ENCODE data around the gene OTOR.

The OTOR gene

GRCh38 chr20:16744178-16744807 lies 3.9 kb upstream of the OTOR start:
- Histone ChIP-seq H3K27me3 (replicated peaks; ENCODE audit: insufficient read depth, low read length) (no peaks in the 10 kb centered on the region), H3K36me3 (replicated peaks; ENCODE audit: insufficient read depth, low read length) (no peaks in the 10 kb centered on the region; the same call in 1 of the 2 replicates), H3F3A (ENCODE audit: insufficient read depth, low read length) (no peaks in the 10 kb centered on the region), H3K4me2 (ENCODE audit: low read depth, low read length) (no peak overlapping the region), H4K20me1 (ENCODE audit: insufficient read depth, low read length) (no peaks in the 10 kb centered on the region), H3K4me1 (ENCODE audit: low read length) (no peaks in the 10 kb centered on the region), H3K4me3 (ENCODE audit: low read length) (no peak overlapping the region), H3K9me3 (replicated peaks; ENCODE audit: insufficient read depth, low read length) (no peaks in the 10 kb centered on the region), H3K27ac (ENCODE audit: low read length) (no peak overlapping the region), H3K79me2 (ENCODE audit: low read length) (no peaks in the 10 kb centered on the region), H3K9ac (ENCODE audit: low read length) (no peak overlapping the region), H3K9me2 (replicated peaks; ENCODE audit: insufficient read depth, low read length) (no peaks in the 10 kb centered on the region), H2AFZ (ENCODE audit: low read length) (no peak overlapping the region)
- no peak for TF ChIP-seq EZH2 (optimal IDR thresholded peaks at IDR 0.05; ENCODE audit: low read depth, low read length)
- TF ChIP-seq, protein P1, sequence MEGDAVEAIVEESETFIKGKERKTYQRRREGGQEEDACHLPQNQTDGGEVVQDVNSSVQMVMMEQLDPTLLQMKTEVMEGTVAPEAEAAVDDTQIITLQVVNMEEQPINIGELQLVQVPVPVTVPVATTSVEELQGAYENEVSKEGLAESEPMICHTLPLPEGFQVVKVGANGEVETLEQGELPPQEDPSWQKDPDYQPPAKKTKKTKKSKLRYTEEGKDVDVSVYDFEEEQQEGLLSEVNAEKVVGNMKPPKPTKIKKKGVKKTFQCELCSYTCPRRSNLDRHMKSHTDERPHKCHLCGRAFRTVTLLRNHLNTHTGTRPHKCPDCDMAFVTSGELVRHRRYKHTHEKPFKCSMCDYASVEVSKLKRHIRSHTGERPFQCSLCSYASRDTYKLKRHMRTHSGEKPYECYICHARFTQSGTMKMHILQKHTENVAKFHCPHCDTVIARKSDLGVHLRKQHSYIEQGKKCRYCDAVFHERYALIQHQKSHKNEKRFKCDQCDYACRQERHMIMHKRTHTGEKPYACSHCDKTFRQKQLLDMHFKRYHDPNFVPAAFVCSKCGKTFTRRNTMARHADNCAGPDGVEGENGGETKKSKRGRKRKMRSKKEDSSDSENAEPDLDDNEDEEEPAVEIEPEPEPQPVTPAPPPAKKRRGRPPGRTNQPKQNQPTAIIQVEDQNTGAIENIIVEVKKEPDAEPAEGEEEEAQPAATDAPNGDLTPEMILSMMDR (IDR thresholded peaks at IDR 0.05; ENCODE audit: low read length): no peak
- DNase-seq: no peak

DNA sequence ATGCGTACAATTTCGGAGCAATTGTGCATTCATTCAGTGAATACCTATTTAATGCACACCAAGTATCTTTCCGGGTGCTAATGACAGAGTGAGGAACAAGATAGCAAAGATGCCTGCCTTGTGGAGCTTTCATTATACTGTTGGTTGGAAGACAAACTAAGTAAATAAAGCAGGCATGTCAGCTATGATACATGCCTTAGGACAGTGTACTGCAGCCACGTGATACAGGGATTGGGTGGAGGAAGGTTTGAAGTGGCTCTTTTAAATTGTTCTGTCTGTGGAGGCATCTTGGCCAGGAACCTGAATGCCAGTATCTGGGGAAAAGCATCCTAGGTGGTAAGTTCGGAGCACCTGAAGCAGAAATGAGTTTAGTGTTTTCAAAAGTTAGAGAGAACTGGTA lies 3.0 kb upstream of the OTOR start:
- no peaks in the 10 kb centered on the region for H3K27me3 ChIP-seq (replicated peaks; ENCODE audit: insufficient read depth, low read length)
- H3K4me3 ChIP-seq (ENCODE audit: low read length): no peak overlapping the region
- H2AFZ ChIP-seq (ENCODE audit: low read length): no peak overlapping the region
- H3K79me2 ChIP-seq (ENCODE audit: low read length): no peaks in the 10 kb centered on the region
- no peak for DNase-seq
- no peaks in the 10 kb centered on the region for H3K4me1 ChIP-seq (ENCODE audit: low read length)
- H3F3A ChIP-seq (ENCODE audit: insufficient read depth, low read length): no peaks in the 10 kb centered on the region
- no peaks in the 10 kb centered on the region; the same call in 1 of the 2 replicates for H3K36me3 ChIP-seq (replicated peaks; ENCODE audit: insufficient read depth, low read length)
- TF ChIP-seq EZH2 (optimal IDR thresholded peaks at IDR 0.05; ENCODE audit: low read depth, low read length): no peak
- TF ChIP-seq, protein P1 (IDR thresholded peaks at IDR 0.05; ENCODE audit: low read length): no peak
- no peak for TF ChIP-seq EZH2phosphoT487 (IDR thresholded peaks at IDR 0.05; ENCODE audit: low read length)
- no peaks in the 10 kb centered on the region for H4K20me1 ChIP-seq (ENCODE audit: insufficient read depth, low read length)
- H3K27ac ChIP-seq (ENCODE audit: low read length): no peak overlapping the region
- no peaks in the 10 kb centered on the region for H3K9me3 ChIP-seq (replicated peaks; ENCODE audit: insufficient read depth, low read length)
- H3K9ac ChIP-seq (ENCODE audit: low read length): no peak overlapping the region
- no peaks in the 10 kb centered on the region for H3K9me2 ChIP-seq (replicated peaks; ENCODE audit: insufficient read depth, low read length)
- no peak overlapping the region for H3K4me2 ChIP-seq (ENCODE audit: low read depth, low read length)

GRCh38 chr20:16747291-16747811 lies 807 bp upstream of the OTOR start:
- no peaks in the 10 kb centered on the region for H3K9me2 ChIP-seq (replicated peaks; ENCODE audit: insufficient read depth, low read length)
- DNase-seq: no peak
- no peaks in the 10 kb centered on the region for H3K4me1 ChIP-seq (ENCODE audit: low read length)
- no peaks in the 10 kb centered on the region for H3K9me3 ChIP-seq (replicated peaks; ENCODE audit: insufficient read depth, low read length)
- no peaks in the 10 kb centered on the region for H3F3A ChIP-seq (ENCODE audit: insufficient read depth, low read length)
- no peak overlapping the region for H3K27ac ChIP-seq (ENCODE audit: low read length)
- no peaks in the 10 kb centered on the region for H3K27me3 ChIP-seq (replicated peaks; ENCODE audit: insufficient read depth, low read length)
- no peak overlapping the region for H3K9ac ChIP-seq (ENCODE audit: low read length)
- TF ChIP-seq EZH2phosphoT487 (IDR thresholded peaks at IDR 0.05; ENCODE audit: low read length) (no peak), EZH2 (optimal IDR thresholded peaks at IDR 0.05; ENCODE audit: low read depth, low read length) (no peak)
- TF ChIP-seq, protein P1 (IDR thresholded peaks at IDR 0.05; ENCODE audit: low read length): no peak
- H2AFZ ChIP-seq (ENCODE audit: low read length): no peak overlapping the region
- no peaks in the 10 kb centered on the region for H3K79me2 ChIP-seq (ENCODE audit: low read length)
- no peaks in the 10 kb centered on the region for H4K20me1 ChIP-seq (ENCODE audit: insufficient read depth, low read length)
- no peak overlapping the region for H3K4me2 ChIP-seq (ENCODE audit: low read depth, low read length)
- H3K36me3 ChIP-seq (replicated peaks; ENCODE audit: insufficient read depth, low read length): no peaks in the 10 kb centered on the region
- H3K4me3 ChIP-seq (ENCODE audit: low read length): no peak overlapping the region

All from MM.1S (cell line).